GM10847 (cell line): ENCODE measurements around the gene CYTIP.

Experiments
- POLR2A ChIP-seq: IDR thresholded peaks from 2 replicates; pipeline ENCODE4 v1.6.1; 2011; ENCODE audit not compliant: insufficient read length; ENCODE audit errors: extremely low read depth

Gene CYTIP

DNA sequence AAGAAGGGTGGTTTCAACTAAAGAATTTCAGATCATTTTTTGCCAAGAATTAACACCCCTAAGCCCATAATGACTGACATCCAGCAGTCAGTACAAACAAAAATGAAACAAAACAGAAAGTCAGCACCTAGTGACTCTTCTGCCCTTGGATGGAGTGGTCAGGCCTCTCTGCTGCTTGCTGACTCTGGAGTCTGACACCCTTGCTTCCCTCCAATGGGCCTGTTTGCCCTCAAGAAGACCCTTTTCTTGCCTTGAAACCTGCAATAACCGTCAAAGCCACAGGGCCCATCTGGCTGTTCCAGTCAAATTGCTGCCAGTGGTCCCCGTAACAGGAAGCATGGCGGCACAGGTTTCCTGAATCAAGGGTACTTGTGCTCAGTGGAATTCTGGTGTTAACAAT, 27.2 kb upstream of the CYTIP start:
- no peak for TF ChIP-seq POLR2A

DNA sequence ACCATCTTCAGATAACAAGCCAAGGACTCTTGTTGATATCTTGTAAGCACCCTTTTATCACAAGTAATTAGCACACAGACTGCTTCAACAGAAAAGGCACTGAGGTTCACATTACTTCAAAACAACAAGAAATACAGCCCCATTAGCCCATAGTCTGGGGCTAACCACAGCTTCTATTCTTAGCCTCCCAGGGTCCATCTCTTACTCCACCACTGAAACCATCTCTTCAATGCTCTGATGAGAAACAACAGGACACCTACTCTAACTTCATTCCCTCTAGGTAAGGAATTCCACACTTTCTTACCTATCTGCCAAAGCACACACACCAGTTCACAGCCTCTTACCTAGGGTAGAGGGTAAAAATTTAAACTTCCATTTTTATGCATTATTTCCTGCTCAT, 26.4 kb upstream of the CYTIP start:
- TF ChIP-seq POLR2A = no peak

DNA sequence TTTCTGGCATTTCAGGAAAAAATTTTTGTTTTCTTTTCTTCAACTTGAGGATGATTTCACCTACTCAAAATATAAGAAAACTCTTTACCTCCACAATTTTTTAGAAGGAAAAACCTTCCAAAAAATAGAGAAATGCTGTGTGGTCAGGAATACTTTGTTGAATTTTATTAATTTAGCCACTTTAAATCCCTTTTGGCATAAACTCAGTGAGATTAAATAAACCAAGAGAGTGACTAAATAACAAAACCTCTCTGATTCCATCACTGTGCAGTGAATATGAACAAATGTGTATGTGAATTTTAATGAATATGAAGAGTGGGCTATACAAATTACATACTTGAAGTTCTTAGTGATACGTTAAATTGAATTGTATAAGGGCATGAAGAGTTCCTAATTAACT, 25.8 kb upstream of the CYTIP start:
- no peak for TF ChIP-seq POLR2A

DNA sequence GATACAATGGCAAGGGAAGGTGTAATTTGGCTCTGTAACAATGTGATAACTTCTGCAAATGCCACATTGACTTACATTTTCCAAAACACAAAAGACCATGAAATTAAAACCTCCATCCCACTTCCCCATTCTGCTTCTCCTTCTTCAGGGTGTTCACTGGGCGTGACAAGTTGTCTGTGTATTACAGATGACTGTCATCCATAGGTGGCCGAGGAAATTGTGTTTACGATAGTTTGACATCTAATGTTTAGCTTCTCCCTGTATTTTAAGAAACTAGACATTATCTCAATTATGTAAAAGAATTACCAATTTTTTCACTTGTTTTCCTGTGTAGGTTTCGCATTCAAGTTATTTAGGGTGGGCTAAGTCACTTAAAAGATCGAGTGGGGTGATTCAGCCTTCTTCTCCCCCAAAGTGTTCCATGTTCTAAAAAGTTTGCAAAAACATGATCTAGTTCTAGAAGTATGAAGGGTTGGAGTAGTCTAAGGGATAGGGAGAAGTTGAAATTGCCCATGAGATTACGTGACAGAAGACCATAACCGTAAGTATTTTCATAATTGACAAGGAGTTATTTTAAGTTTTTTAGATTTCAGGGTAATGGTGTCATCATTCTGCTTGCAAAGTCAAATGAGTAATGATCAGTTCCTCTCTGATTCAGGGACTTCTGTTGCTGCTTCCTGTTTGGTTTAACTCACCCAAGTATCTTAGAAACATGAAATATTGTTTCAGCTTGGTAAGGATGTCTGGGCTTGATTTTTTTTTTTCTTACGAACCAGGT, 25.2 kb upstream of the CYTIP start:
- no peak for TF ChIP-seq POLR2A

DNA sequence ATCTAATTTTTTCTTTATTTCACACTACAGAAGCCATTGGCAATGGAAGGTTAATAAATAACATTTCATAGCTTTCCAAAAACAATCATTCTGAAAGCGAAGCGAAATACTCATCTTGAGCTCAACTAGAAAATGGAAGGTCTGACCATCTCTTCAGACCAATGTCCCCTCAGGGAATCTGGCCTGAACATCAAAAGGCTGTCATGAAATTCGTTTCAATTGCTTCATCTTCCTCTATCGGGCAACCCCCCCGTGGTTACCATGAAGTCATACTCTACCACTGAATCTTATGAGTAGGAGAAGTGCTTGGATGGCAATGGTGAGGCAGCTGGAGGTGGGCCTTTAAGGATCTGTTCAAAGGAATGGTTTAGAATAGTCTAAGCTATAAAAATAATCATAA, 22.9 kb upstream of the CYTIP start:
- TF ChIP-seq POLR2A = no peak

DNA sequence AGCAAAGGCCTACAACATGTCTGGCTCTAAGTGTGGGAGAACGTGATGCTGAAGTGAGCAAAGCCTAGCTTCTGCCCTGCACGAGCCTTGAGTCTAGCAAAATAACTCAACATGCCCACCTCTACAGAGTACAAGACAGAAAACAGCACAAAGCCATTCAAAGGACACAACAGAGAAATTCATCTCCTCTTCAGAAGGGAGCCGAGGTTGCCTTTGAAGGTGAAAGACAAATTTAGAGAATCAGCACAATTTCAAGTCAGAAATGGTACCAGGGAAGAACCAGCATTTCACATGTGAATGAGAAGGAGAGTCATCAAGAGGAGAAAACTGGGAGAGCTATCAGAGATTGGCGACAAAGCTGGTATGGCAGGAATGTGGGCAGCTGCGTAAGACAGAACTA, 21.7 kb upstream of the CYTIP start:
- no peak for TF ChIP-seq POLR2A

DNA sequence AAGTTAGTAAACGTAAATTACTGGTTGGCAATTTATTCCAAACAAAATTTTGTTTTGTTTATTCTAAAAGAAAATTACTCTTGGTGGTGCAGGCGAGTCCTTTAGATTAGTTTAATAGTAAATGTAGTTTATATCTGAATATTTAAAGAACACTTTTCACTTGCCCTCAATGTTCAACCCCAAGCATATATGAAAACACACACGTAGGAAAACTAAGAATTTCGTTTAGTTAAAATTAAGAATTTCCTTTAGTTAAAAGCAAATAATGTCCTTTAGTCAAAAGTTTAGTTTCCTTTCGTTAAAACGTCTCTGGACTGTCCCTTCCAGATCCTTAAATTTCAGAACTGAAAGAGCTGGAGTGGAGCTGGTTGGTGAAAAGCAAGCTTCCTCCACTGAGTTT, 19.1 kb upstream of the CYTIP start:
- no peak for TF ChIP-seq POLR2A

DNA sequence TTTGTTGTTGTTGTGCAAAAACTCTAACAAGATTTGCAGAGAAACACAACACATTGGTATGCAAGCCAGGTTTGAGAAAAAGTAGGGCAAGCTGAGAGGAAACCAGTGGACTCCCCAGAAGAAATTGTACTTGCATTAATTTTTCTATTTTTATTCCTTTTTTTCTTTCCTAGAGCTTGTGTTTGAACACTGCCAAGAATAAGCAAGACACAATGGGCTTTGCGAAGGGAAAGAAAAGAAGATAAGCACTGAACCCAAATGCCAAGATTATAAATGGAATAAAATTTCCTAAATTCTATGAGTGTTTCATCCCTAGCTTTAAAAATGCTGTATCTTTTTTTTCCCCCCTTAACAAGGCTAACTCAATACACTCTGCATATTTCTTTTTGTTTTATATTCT, 17.0 kb upstream of the CYTIP start:
- no peak for TF ChIP-seq POLR2A

DNA sequence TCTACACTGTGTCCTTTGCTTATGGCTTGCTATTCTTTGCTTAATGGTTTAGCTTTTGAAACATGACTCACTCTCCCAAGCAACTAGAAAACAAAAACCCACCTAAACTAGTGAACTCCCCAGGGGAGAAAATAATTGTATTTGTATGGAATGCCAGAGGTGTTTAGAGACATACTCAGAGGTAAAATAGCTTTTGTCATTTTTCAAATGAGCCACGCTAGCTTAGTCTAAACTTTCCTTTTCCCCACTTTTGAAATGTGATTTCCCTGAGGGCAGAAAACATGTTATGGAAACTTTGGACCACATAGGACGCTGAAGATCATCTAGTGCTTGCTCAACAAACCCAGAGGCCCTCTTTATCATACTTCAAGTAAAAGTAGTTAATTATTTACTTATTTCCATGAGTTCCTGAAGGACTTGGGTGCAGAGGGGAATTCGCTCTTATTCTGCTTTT, 16.5 kb upstream of the CYTIP start:
- no peak for TF ChIP-seq POLR2A

DNA sequence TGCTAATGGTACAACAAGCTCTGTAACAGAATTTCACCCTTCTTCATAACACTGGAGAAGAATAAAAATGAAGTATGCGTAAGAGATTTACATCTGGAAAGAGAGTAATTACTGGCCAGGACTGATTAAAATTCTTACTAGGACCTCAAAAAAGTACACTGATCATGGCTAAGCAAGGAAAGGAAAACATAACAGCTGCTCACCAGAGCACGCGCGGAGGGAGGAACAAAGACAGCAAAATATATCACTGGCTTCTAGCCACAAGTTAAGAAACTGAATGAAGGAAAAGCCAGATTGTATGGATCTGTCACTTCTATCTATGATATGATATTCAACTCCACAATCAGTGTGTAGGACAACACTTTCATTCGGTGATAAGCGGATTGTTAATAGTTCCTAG, 15.6 kb upstream of the CYTIP start:
- TF ChIP-seq POLR2A = no peak

DNA sequence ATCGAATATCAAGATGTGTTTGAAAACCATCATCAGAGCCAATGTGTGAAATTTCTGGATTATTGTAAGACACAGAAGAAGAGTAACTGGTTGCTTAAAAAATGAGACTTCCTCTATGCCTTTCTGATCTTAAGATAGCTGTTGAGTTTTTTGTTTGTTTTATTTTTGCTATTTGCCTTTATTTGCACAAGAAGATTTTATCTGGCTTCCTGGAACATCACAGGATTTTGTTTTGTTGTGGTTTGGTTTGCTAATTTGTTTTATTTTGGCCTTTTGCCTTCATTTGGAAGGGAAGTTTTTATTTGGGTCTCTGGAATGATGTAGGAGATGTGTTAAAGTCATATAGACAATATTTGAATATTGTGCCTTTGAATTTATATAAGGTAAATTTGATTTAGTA, 3.9 kb upstream of the CYTIP start:
- TF ChIP-seq POLR2A = no peak

DNA sequence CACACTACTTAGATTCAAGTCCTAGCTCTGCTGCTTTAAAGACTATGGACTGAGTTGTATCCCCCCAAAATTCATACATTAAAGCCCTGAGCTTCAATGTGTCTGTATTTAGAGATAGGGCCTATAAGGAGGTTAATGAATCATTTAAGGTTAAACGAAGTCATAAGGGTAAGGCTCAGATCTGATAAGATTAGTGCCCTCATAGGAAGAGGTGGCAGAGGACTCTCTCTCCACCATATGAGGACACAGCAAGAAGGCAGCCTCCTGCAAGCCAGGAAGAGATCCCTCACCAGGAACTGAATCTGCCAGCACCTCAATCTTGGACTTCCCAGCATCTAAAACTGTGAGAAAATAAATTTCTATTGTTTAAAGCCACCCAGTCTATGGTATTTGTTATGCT, 3.1 kb upstream of the CYTIP start:
- TF ChIP-seq POLR2A = no peak

DNA sequence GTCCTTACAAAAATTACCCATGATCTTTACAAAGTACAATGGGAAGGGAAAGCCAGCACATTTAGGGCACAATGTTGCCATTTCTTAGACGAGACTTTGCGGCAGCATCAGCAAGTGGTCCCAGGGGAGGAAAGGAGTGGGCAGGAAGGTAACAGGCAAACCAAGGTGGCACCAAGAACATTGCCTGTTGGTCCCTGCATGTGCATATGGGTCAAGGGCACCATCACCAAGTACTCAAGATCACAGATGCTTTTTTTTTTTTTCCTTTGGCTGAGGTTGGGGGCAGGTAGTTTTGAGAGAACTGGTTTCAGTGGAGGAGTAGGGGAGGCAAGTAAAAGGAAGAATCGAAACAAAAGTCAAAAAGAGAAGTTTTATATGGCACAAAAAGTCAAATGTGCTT, 752 bp upstream of the CYTIP start:
- no peak for TF ChIP-seq POLR2A

DNA sequence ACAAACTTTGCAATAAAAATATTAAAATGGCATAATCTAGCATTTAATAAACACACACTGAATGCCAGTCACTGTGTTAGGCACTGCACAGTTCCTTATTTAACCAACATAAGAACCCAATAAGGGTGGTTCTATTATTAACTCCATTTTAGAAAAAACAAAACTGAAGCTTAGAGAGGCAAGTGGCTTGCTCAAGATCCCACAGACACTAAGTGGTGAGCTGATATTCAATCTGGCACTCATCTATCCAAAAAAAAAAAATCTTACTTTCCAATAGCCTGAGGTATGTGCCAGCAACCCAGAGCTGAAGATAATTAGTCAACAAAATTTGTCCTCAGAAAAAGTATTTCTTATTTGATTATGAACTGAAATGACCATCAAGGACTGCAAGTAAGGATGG, 799 bp downstream of the CYTIP start:
- no peak for TF ChIP-seq POLR2A

DNA sequence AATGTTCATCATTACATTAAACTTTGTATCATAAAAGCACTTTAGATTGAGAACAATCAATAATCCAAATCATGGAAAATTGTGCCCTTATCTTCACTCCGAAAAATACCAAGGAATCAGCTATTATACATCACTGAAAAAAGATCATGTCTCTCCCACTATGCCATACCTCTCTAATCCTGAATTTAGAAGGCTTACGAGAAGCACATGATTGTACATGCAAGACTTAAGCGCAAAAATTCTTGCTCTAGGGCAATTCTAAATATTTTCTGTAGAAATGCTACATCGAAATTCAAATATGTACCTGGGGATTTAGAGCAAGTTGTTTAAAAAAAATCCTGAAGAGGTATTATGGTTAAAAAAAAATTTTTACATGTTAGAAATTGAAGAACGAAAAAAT, 1.3 kb downstream of the CYTIP start:
- no peak for TF ChIP-seq POLR2A

DNA sequence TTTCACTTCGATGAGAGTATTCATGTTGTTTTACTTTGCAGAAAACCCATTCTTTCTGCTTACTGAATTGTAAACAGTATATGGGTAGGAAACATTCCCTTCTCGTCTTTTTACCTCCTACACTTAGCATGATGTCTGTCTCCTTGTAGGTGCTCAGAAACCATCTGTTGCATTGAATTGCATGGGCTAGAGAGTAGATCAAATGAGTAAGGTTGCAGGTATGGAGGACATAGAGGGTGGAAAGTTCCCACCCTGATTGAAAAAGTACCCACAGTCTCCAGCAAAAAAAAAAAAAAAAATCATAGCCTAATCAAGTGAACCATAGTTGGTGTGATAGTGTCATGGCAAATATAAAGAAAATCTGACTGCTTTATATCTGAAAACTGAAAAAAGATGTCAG, 1.7 kb downstream of the CYTIP start:
- TF ChIP-seq POLR2A = no peak

DNA sequence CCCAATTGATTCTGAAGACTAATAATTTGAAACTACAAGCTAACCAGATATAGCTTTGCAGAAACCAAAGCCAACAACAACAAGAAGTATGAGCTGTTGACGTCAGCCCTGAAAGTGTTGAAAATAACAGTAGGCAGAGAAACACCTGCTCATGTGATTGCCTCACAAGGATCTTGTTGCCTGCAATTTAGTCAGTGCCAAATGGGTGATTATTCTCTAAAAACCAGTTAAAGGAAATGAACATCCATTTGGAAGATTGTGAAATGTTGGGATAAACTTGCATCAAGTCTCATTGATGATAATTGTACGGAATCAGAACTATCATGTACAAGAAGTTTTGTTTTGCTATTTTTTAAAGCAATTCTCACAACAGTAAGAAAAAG, 2.8 kb downstream of the CYTIP start:
- TF ChIP-seq POLR2A = no peak
